GM23248 (cell line): Measurements from ENCODE around the gene ZNF25. TPM values are rescaled to one million over a fixed set of nuclear protein-coding genes. Genes with fewer than 3 reads are reported as not detected.
"Not testable (repeated sequence)": the region's sequence is repeated elsewhere in the genome, so short reads cannot be mapped to it uniquely, and the experiment has no call there.

ENCODE experiments used
- DNase-seq: peaks from one replicate; pipeline ENCODE4 v3.0.0-alpha.2; 2015
- H2AFZ ChIP-seq: fragments of 200-600 bp; sonication (generic); 2 replicates; pipeline ENCODE4 v1.6.1; 2016; ENCODE audit warnings: antibody characterized with exemption
- H3F3A ChIP-seq: fragments of 200-600 bp; sonication (generic); 2 replicates; pipeline ENCODE4 v1.6.1; 2016; ENCODE audit warnings: mild to moderate bottlenecking, antibody characterized with exemption, mixed run types; ENCODE audit not compliant: insufficient read depth
- H3K27ac ChIP-seq: fragments of 200-600 bp; sonication (generic); 2 replicates; pipeline ENCODE4 v1.5.1; 2016; ENCODE audit warnings: mild to moderate bottlenecking
- H3K27me3 ChIP-seq: fragments of 200-600 bp; sonication (generic); replicated peaks from 2 replicates; pipeline ENCODE4 v1.6.1; 2016; ENCODE audit warnings: mild to moderate bottlenecking; ENCODE audit not compliant: insufficient read depth
- H3K36me3 ChIP-seq: fragments of 200-600 bp; sonication (generic); 2 replicates; pipeline ENCODE4 v1.6.1; 2016; ENCODE audit warnings: low read depth, mild to moderate bottlenecking
- H3K4me1 ChIP-seq: fragments of 200-600 bp; sonication (generic); 2 replicates; pipeline ENCODE4 v1.6.1; 2016; ENCODE audit warnings: mild to moderate bottlenecking; ENCODE audit not compliant: insufficient read depth
- H3K4me2 ChIP-seq: fragments of 200-600 bp; sonication (generic); one replicate; pipeline ENCODE4 v1.6.1; 2016; ENCODE audit warnings: mild to moderate bottlenecking; ENCODE audit not compliant: unreplicated experiment
- H3K4me3 ChIP-seq: fragments of 200-600 bp; sonication (generic); 2 replicates; pipeline ENCODE4 v1.5.1; 2016; ENCODE audit warnings: mild to moderate bottlenecking
- H3K79me2 ChIP-seq: fragments of 200-600 bp; sonication (generic); 2 replicates; pipeline ENCODE4 v1.6.1; 2016; ENCODE audit warnings: mild to moderate bottlenecking; ENCODE audit not compliant: insufficient read depth
- H3K9ac ChIP-seq: fragments of 200-600 bp; sonication (generic); 2 replicates; pipeline ENCODE4 v1.6.1; 2016; ENCODE audit warnings: mild to moderate bottlenecking
- H3K9me2 ChIP-seq: fragments of 200-600 bp; sonication (generic); 2 replicates; pipeline ENCODE4 v1.6.1; 2016; ENCODE audit warnings: mixed run types, mild to moderate bottlenecking, moderate library complexity; ENCODE audit not compliant: insufficient read depth
- H3K9me3 ChIP-seq: fragments of 200-600 bp; sonication (generic); one replicate; pipeline ENCODE4 v1.6.1; 2017; ENCODE audit warnings: low read depth
- H4K20me1 ChIP-seq: fragments of 200-600 bp; sonication (generic); 2 replicates; pipeline ENCODE4 v1.6.0; 2016; ENCODE audit not compliant: insufficient read depth
- EZH2 ChIP-seq: fragments of 200-600 bp; sonication (generic); IDR thresholded peaks from 2 replicates; pipeline ENCODE4 v1.6.1; 2018; ENCODE audit warnings: antibody characterized with exemption, mild to moderate bottlenecking; ENCODE audit not compliant: insufficient read depth, poor library complexity, severe bottlenecking
- EZH2phosphoT487 ChIP-seq: fragments of 200-600 bp; sonication (generic); IDR thresholded peaks from 2 replicates; pipeline ENCODE4 v1.6.1; 2018; ENCODE audit warnings: antibody characterized with exemption, moderate library complexity, mild to moderate bottlenecking, low read depth; ENCODE audit not compliant: insufficient read depth
- WGBS, 2 experiments: methylation state at CpG; one replicate each; pipeline ENCODE4 v1.1.6; 2015 to 2017; ENCODE audit warnings: low lambda C conversion rate in 2 of 2, low coverage in 1 of 2; ENCODE audit errors: missing lambda C conversion rate in 2 of 2; 5-methylcytosine and 5-hydroxymethylcytosine counted together
- in situ Hi-C: fragments of 300-500 bp; cut with MboI; formaldehyde crosslinking; loops from 2 replicates; pipeline ENCODE4 v1.15.0; 2020
- polyA plus RNA-seq: library from polyadenylated mRNA; unstranded; fragments of >200 nt; fragmentation: Nextera tagmentation; extraction: Ambion mirVana; gene quantifications from 2 replicates; pipeline ENCODE4 v1.2.1, GENCODE V29; 2016
- total RNA-seq: library from RNA; depleted of rRNA; stranded (reverse); fragments of >200 nt; shearing (Covaris generic); gene quantifications from 2 replicates; pipeline ENCODE4 v1.2.3, GENCODE V29; 2014

ZNF25 gene
- total and polyA plus RNA-seq, 2 experiments from 2014 or later, result 11.2 to 13.8 TPM

GRCh38 chr10:37948210-37948609 is 28.2 kb downstream of the ZNF25 start:
- Histone ChIP-seq H3K4me2 (no peak overlapping the region), H3K9me3 (no peaks in the 10 kb centered on the region), H3K9me2 (no peaks in the 10 kb centered on the region), H3K27me3 (no peaks in the 10 kb centered on the region), H3F3A (peaks cover 9% of the 10 kb centered on the region; the same call in 1 of the 2 replicates), H3K36me3 (peaks cover 31% of the 10 kb centered on the region), H3K79me2 (no peaks in the 10 kb centered on the region), H3K27ac (no peak overlapping the region), H4K20me1 (no peaks in the 10 kb centered on the region), H3K4me1 (no peaks in the 10 kb centered on the region), H2AFZ (no peak overlapping the region), H3K9ac (no peak overlapping the region), H3K4me3 (no peak overlapping the region)
- WGBS, 2 experiments, result 92 to 95% methylated on average over 3 of the region's 3 CpGs
- in situ Hi-C loops, result no loop called here
- TF ChIP-seq EZH2, result no peak
- no peak for TF ChIP-seq EZH2phosphoT487
- DNase-seq, result no peak

DNA sequence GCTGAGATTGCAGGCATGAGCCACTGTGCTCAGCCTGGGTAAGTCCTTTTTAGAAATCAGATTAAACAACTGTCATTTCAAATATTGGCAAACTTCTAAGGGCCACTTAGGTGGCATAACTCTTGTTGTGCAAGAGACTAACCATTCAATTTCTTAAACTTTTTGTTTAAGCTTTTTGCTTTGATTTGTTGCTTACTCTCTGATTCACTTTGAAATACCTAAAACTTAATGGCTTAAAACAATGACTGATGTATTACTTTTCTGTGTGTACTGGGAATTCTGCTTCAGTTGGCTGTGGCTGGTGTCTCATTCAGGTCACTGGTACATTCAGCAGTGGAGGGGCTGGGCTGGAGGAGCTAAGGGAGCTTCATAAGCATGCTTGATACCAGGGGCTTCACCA is 28.9 kb downstream of the ZNF25 start:
- Histone ChIP-seq H3K4me3 (no peak overlapping the region), H3K4me2 (no peak overlapping the region), H3K79me2 (no peaks in the 10 kb centered on the region), H3K9me2 (no peaks in the 10 kb centered on the region), H3K9me3 (no peaks in the 10 kb centered on the region), H3K4me1 (no peaks in the 10 kb centered on the region), H3K9ac (no peak overlapping the region), H4K20me1 (no peaks in the 10 kb centered on the region), H2AFZ (no peak overlapping the region), H3K27ac (no peak overlapping the region), H3F3A (0 out of 2 replicates have a peak, but pooled peaks cover 2% of the 10 kb centered on the region), H3K36me3 (peaks cover 24% of the 10 kb centered on the region), H3K27me3 (no peaks in the 10 kb centered on the region)
- no peak for DNase-seq
- in situ Hi-C loops, result no loop called here
- TF ChIP-seq EZH2phosphoT487, result no peak
- no peak for TF ChIP-seq EZH2

GRCh38 chr10:37937864-37938263 is 38.6 kb downstream of the ZNF25 start:
- no peaks in the 10 kb centered on the region for H3K36me3 ChIP-seq
- WGBS, 2 experiments, result 38 to 45% methylated on average over 5 of the region's 5 CpGs
- no peaks in the 10 kb centered on the region for H4K20me1 ChIP-seq
- in situ Hi-C loops, result no loop called here
- no peak overlapping the region for H3K27ac ChIP-seq
- no peaks in the 10 kb centered on the region for H3K79me2 ChIP-seq
- H3F3A ChIP-seq, result no peaks in the 10 kb centered on the region
- no peak for TF ChIP-seq EZH2phosphoT487
- TF ChIP-seq EZH2, result no peak
- DNase-seq, result peak; percentile 8
- H3K9me3 ChIP-seq, result no peaks in the 10 kb centered on the region
- H3K4me3 ChIP-seq, result no peak overlapping the region
- no peak overlapping the region for H3K4me2 ChIP-seq
- no peak overlapping the region for H2AFZ ChIP-seq
- no peaks in the 10 kb centered on the region for H3K4me1 ChIP-seq
- H3K9ac ChIP-seq, result no peak overlapping the region
- H3K27me3 ChIP-seq, result no peaks in the 10 kb centered on the region
- H3K9me2 ChIP-seq, result no peaks in the 10 kb centered on the region

GRCh38 chr10:37934791-37935190 is 41.7 kb downstream of the ZNF25 start:
- no peaks in the 10 kb centered on the region for H3K4me1 ChIP-seq
- H2AFZ ChIP-seq, result no peak overlapping the region
- H3K27ac ChIP-seq, result no peak overlapping the region
- no peak for DNase-seq
- no peak overlapping the region for H3K4me3 ChIP-seq
- no peaks in the 10 kb centered on the region for H3K36me3 ChIP-seq
- H3K9me2 ChIP-seq, result no peaks in the 10 kb centered on the region
- no peak overlapping the region for H3K9ac ChIP-seq
- no peak overlapping the region for H3K4me2 ChIP-seq
- no peaks in the 10 kb centered on the region for H3K79me2 ChIP-seq
- no peaks in the 10 kb centered on the region for H3K27me3 ChIP-seq
- 20 to 24% methylated on average over 2 of the region's 2 CpGs for WGBS, 2 experiments
- no peaks in the 10 kb centered on the region for H3K9me3 ChIP-seq
- in situ Hi-C loops, result no loop called here
- H4K20me1 ChIP-seq, result no peaks in the 10 kb centered on the region
- TF ChIP-seq EZH2phosphoT487 (no peak), EZH2 (no peak)
- no peaks in the 10 kb centered on the region for H3F3A ChIP-seq

GRCh38 chr10:37930423-37930822 is 46.0 kb downstream of the ZNF25 start:
- Histone ChIP-seq H4K20me1 (no peaks in the 10 kb centered on the region), H3K79me2 (no peaks in the 10 kb centered on the region), H2AFZ (no peak overlapping the region), H3K9me3 (no peaks in the 10 kb centered on the region), H3K4me1 (no peaks in the 10 kb centered on the region), H3K36me3 (no peaks in the 10 kb centered on the region), H3K4me3 (no peak overlapping the region), H3K4me2 (no peak overlapping the region), H3F3A (no peaks in the 10 kb centered on the region), H3K27ac (no peak overlapping the region), H3K27me3 (no peaks in the 10 kb centered on the region), H3K9me2 (no peaks in the 10 kb centered on the region), H3K9ac (no peak overlapping the region)
- in situ Hi-C loops, result no loop called here
- WGBS, 2 experiments, result 26 to 29% methylated on average over 2 of the region's 2 CpGs
- DNase-seq, result no peak
- TF ChIP-seq EZH2 (no peak), EZH2phosphoT487 (no peak)

DNA sequence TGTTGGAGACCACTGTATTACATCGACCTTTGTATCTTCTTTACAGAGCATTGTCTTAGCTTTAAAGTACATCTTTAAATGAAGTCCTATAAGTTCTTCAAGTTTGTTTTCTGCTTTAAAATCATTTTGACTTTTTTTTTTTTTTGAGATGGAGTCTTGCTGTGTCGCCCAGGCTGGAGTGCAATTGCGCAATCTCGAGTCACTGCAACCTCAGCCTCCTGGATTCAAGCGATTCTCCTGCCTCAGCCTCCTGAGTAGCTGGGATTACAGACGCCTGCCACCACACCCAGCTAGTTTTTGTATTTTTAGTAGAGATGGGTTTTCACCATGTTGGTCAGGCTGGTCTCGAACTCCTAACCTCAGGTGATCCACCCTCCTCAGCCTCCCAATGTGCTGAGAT is 68.3 kb downstream of the ZNF25 start:
- not testable (repeated sequence) for H3F3A ChIP-seq

More for the DNA sequence above, 68.3 kb downstream of the ZNF25 start:
- H3K27me3 ChIP-seq, H3K27ac ChIP-seq, H3K4me1 ChIP-seq, H4K20me1 ChIP-seq, H3K4me3 ChIP-seq, H3K9me3 ChIP-seq, H3K9ac ChIP-seq, DNase-seq, H3K36me3 ChIP-seq, in situ Hi-C loops, H3K79me2 ChIP-seq, H3K4me2 ChIP-seq, H2AFZ ChIP-seq, H3K9me2 ChIP-seq: not testable (repeated sequence)
- 57 to 60% methylated on average over 7 of the region's 7 CpGs for WGBS, 2 experiments
